Kidney epithelial cell (primary cell): ENCODE results near the gene ACTN2. TPM values are rescaled to one million over a fixed set of nuclear protein-coding genes. Genes with fewer than 3 reads are reported as not detected.

Experiments used
- DNase-seq: peaks from one replicate; pipeline ENCODE4 v3.0.0-alpha.2; 2010; ENCODE audit warnings: low read depth
- H3K27me3 ChIP-seq: 2 replicates; pipeline ENCODE4 v1.6.0; 2011; ENCODE audit warnings: low read length; ENCODE audit not compliant: control insufficient read depth, insufficient read depth
- H3K36me3 ChIP-seq: 2 replicates; pipeline ENCODE4 v1.5.1; 2011; ENCODE audit warnings: low read length; ENCODE audit not compliant: control insufficient read depth, insufficient read depth
- H3K4me3 ChIP-seq: 2 replicates; pipeline ENCODE4 v1.5.1; 2011; ENCODE audit warnings: low read depth, mild to moderate bottlenecking, control low read depth, low read length
- total RNA-seq: library from RNA; depleted of rRNA; stranded (reverse); fragments of >200 nt; gene quantifications from 2 replicates; pipeline ENCODE4 v1.2.3, GENCODE V29; 2015
- TF ChIP-seq, protein P1 (sequence below): IDR thresholded peaks from 2 replicates; pipeline ENCODE4 v1.5.1; 2011; ENCODE audit warnings: mild to moderate bottlenecking, moderate library complexity, low read length, control low read depth, inconsistent platforms; ENCODE audit not compliant: insufficient read depth, poor library complexity, severe bottlenecking

The ACTN2 gene
- total RNA-seq, 1 donor from 2014 or later: 0.17 TPM

DNA sequence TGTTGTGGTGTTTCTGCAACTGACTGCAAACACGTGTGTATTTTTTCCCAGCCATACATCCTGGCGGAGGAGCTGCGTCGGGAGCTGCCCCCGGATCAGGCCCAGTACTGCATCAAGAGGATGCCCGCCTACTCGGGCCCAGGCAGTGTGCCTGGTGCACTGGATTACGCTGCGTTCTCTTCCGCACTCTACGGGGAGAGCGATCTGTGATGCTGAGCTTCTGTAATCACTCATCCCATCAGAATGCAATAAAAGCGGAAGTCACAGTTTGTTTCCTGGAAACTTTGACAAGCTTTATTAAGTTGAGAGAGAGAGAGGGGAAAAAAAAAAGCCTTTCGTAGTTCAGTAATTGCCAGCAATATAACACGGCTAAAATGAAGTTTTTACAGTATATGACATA, 76.1 kb downstream of the ACTN2 start:
- no peak overlapping the region for H3K4me3 ChIP-seq
- no peak for DNase-seq
- TF ChIP-seq, protein P1, sequence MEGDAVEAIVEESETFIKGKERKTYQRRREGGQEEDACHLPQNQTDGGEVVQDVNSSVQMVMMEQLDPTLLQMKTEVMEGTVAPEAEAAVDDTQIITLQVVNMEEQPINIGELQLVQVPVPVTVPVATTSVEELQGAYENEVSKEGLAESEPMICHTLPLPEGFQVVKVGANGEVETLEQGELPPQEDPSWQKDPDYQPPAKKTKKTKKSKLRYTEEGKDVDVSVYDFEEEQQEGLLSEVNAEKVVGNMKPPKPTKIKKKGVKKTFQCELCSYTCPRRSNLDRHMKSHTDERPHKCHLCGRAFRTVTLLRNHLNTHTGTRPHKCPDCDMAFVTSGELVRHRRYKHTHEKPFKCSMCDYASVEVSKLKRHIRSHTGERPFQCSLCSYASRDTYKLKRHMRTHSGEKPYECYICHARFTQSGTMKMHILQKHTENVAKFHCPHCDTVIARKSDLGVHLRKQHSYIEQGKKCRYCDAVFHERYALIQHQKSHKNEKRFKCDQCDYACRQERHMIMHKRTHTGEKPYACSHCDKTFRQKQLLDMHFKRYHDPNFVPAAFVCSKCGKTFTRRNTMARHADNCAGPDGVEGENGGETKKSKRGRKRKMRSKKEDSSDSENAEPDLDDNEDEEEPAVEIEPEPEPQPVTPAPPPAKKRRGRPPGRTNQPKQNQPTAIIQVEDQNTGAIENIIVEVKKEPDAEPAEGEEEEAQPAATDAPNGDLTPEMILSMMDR: no peak
- H3K36me3 ChIP-seq: no peaks in the 10 kb centered on the region
- H3K27me3 ChIP-seq: no peaks in the 10 kb centered on the region

DNA sequence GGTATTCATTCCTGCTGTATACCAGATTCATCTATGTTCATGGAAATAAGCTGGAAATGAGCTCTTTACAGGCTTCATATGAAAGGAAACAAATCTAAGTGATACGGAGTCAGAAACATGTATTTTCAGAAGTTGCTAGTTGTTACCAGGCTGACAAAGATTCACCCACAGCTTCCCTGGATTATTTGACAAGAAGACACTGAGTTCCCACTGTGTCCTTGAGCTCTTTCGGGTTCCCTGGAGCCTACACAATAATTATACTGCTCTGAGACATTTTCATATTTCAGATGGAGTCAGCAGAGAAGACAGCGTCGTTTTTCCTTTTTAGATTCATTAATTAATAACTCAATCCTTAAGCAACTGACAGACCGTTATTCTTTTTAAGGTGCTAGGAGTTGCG, 79.5 kb downstream of the ACTN2 start:
- no peaks in the 10 kb centered on the region for H3K27me3 ChIP-seq
- H3K36me3 ChIP-seq: no peaks in the 10 kb centered on the region
- no peak for DNase-seq
- TF ChIP-seq, protein P1: no peak
- H3K4me3 ChIP-seq: no peak overlapping the region

DNA sequence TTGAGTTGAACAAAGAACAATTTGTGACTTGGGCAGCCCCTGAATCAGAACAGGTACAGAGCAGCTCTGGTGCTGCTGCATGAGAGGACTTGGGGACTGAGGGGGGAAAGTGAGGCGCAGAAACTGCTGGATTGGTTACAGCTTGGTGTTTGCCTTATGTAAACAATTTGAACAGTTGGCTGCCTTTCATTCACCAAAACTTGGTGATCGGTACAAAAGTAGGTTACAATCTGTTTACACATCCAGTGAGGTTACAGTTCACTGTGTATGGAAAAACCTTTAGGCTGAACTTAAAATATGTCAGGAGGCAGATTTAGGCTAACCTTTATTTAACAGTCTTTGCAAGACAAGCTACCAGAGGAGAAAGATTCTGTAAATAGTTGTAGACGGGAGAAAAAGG, 80.2 kb downstream of the ACTN2 start:
- no peak for DNase-seq
- Histone ChIP-seq H3K4me3 (no peak overlapping the region), H3K27me3 (no peaks in the 10 kb centered on the region), H3K36me3 (no peaks in the 10 kb centered on the region)
- TF ChIP-seq, protein P1: no peak

DNA sequence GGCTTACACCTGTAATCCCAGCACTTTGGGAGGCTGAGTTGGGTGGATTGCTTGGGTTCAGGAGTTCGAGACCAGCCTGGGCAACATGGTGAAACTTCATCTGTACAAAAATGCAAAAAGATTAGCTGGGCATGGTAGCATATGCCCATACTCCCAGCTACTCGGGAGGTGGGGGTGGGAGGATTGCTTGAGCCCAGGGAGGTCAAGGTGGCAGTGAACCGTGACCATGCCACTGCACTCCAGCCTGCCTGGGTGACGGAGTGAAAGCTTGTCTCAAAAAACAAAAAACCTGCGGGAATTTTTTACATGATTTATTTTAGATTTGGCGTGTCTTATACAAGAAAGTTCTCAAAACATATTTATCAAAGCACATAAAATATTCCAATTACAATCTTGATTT, 81.0 kb downstream of the ACTN2 start:
- H3K4me3 ChIP-seq: no peak overlapping the region
- H3K36me3 ChIP-seq: no peaks in the 10 kb centered on the region
- TF ChIP-seq, protein P1: no peak
- no peaks in the 10 kb centered on the region for H3K27me3 ChIP-seq
- DNase-seq: no peak

DNA sequence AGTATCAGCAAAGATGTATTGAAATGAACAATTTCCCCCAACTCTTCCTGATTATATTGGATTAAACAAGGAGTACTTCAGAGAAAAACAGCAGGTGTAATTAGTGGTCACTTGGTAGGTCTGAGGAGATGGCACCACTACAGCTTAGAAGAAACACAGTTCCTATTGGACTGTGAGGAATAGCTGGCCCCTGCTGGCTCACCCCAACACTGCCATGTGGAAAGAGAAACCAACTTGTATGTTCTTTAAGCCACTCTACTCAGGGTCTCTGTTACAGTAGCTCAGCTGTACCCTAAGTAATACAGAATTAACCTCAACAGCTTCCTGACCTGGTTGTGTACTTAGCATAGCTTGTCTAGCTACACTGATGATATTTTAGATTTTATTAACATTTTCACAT, 82.3 kb downstream of the ACTN2 start:
- TF ChIP-seq, protein P1: no peak
- Histone ChIP-seq H3K4me3 (no peak overlapping the region), H3K27me3 (no peaks in the 10 kb centered on the region), H3K36me3 (no peaks in the 10 kb centered on the region)
- no peak for DNase-seq

DNA sequence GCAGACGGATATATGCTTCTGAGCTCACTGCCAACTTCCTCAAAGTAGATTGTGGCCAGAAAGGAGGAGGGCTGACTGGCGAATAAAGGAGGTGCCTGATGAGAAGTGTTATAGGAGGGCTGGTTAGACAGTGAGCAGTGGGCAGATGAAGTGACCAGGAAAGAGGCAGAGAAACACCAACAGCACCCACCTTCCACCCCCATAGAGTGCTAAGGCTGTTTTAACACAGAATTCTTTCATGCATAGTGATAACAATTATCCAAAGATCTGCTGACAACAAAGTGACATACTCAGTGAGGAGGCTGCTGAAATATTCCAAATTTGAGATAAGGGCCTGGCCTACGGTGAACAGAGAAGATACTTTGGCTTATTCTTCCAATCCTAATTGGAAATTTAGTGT, 87.6 kb downstream of the ACTN2 start:
- H3K36me3 ChIP-seq: no peaks in the 10 kb centered on the region
- H3K4me3 ChIP-seq: no peak overlapping the region
- TF ChIP-seq, protein P1: no peak
- no peak for DNase-seq
- no peaks in the 10 kb centered on the region for H3K27me3 ChIP-seq
